GM18502 (cell line): Measurements from ENCODE around the gene PDCD11.

ENCODE experiments used
- ATAC-seq: cut with Tn5 transposase; IDR thresholded peaks from one replicate; pipeline ENCODE4 v1.9.1; 2021; ENCODE audit warnings: mild to moderate bottlenecking; ENCODE audit not compliant: unreplicated experiment, poor library complexity

PDCD11 gene

DNA sequence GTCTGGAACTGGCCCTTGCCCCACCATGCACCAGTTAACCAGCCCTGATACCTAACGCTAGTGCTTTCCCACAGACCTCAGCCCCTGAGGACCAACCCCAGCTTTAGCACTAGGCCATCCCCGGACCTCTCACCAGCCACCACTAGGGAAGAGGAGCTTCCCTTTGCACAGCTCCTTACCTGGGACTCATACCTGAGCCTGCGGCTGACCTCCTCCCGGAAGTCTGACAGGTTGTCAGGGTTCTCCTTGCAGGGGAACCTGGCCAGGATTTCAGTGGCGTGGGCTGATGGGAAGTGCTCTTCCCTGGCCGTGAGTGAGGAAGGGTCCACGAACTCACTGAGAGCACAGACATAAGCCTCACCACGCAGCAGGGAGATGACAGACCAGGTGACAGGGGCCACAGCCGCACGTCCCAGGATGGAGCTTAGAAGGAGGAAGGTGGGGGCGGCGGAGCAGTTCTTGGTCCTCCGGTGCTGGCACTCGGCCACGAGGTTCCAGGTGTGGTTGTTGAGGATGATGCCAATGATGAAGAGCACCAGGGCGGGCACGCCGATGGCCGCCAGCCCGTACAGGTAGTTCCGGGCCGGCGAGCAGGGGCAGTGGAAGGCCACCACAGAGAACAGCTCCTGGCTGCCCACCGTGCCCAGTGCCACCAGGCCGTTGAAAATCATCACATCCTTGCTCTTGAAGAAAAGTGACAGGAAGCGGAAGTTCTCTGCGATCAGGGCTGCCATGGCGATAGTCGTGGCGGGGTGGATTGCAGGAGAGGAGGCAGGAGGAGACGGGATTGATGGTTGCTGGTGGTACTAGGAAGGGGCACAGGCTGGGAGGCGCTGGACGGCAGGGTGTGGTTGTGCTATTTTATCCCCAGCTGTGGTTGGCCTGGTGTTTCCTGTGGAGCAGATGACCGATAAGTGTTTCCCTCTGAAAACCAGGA is 53.0 kb downstream of the PDCD11 start:
- no peak for ATAC-seq

DNA sequence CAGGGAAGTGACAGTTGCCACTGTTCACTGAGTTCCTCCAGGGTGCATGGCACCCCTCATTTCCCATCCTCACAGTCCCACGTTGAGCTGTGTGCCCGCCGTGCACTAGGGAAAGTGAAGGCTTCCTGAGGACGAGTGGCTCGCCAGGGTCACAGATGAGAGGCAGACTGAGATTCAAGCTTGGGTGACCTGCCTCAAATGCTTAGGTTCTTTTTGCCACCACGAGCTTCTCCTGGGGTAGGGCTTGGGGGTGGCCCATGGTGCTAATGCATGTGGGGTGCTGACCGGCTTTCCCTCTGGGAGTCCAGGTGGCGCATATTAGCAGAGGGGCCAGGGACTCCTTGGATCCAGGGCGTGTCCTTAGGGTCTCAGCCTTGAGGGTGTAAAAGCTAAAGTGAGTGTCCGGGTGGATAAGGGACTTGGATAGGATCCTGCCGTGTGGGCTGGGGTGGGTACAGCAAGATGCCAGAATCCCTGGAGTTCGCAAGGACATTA is 53.8 kb downstream of the PDCD11 start:
- no peak for ATAC-seq

DNA sequence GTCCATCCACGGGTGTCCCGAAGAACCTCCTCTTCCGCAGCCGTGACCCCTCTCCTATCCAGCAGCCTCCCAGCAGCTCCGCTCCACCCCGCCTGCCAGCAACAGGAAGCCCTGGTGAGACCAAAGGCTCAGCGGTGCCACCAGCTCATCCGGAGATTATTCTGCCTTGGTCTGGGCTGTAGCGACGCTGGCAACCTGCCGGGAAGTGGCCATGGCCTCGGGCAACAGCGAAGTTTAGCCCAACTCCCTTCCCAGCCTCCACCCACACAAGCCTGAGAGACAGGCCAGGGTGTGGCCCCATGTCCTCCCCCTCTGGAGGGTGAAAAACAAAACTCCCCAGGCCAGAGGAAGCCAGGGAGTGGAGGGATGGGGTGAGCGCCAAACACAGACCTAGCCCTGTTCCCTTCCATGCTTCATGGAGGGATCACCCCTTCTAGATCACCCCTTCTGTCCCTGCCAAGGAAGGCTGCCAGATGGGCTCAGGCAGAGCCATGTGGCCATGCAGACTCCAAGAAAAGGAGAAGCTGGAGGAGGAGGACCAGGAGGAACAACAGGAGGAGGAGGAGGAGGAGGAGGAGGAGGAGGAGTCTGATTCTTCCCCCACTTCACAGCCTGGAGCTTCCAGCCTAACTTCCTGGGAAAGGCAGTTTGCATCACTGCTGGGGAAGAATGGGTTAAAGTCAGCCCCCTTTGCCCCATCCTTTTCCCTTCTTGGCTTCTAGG is 54.8 kb downstream of the PDCD11 start:
- ATAC-seq = no peak

DNA sequence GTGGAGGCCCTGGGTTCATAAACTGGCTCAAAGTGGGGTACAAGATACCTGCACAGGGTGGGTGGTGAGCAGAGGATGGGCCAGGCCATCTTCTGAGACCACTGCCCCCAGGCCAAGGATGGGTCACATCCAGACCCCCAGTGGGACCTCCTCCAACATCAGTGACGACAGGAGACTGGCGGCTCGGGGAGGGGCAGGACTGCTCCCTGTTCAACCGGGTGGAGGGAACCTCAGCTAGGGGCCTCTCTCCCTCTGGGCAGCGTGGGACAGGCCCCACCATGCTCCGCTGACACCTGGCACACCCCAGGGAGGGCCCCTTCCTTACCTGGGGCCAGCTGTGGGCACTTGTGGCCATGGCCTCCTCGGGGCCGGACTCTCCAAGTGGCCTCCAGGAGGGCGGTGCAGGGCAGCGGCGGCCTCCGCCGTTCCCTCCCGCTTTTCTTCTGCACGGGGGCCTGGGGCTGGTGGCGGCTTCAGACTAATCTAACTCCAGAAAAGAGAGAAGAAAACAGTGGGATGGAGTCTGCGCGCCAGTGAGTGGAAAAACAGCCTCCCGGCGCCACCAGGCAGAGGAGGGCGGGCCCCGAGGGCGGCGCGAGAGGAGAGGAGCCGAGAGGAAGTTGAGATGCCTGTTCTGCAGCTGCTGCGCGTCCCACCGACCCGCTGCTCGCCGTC is 55.5 kb downstream of the PDCD11 start, which contains the start of gene CALHM2:
TSS of gene CALHM2 (minus strand) at position 540 of the 675 bp plus-strand sequence. CDS start 2,429 bp downstream, outside the sequence.
- ATAC-seq = peak; percentile 70

DNA sequence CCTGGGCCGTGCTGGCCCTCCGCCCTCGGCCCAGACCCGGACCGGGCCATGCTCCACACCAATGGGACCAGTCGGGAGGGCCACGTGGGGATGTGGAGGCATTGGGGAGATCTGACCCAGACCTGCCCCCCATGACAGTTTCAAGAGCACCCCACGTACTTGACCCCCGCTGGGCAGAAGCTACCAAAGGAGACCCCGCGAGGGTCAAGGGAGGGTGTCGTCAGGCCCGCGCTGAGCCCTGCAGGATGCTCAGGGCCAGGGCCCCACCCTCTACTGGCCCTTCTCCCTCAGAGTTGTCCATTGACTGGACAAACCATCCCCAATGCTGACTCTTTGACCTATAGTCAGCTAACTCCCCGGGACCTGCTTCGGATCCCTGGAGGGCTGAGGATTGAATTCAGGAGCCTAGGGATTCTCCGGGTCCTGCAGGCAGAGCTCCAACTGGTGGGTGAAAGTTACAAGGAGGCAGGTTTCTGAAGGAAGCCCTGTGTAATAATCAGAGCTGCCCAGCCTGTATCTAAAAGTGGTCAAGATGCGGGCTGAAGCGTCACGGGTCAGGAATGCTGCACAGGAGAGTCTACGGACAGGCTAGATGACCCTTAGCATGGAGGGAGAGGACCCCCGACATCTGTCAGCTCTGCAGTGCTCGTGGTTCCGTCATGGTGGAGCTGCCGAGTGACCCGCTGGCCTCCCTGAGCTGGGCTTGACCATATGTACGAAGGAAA is 56.2 kb downstream of the PDCD11 start:
- no peak for ATAC-seq

DNA sequence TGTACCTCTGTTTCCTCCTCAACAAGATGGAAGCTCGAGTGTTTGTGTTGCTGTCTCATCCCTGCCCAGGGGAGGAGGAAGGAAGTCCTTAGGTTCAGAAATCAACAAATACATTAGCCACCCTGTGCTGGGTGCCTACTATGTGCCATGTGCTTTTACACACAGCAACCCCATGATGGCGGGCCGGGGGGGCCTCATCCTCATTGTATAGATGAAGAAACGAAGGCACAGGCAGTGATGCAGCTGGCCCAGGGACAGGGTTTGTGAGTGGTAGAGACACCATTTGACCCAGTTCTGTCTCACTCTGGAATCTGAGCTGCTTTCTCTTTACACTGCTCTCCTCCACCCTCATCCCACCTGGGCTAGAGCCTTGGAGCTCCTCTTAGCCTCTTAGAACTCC is 57.6 kb downstream of the PDCD11 start:
- ATAC-seq = no peak

DNA sequence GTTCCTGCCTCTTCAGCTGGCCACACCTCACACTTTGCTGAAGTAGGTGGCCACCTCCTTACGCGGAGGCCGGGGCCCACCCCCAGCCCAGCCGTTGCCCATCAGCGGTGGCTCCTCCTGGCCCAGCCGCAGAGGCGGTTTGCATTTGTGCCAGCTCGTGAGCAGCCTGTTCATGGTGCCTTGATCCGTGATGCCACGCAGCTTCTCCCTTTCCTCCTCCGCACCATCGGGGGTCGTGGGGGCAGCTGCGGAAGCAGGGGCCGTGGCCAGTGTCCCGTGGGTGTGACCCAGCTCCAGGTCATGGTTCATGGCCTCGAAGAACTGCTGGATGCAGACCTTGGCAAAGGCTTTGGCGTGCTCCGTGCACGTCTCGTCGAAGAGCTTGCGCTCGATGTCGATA is 58.8 kb downstream of the PDCD11 start:
- no peak for ATAC-seq

DNA sequence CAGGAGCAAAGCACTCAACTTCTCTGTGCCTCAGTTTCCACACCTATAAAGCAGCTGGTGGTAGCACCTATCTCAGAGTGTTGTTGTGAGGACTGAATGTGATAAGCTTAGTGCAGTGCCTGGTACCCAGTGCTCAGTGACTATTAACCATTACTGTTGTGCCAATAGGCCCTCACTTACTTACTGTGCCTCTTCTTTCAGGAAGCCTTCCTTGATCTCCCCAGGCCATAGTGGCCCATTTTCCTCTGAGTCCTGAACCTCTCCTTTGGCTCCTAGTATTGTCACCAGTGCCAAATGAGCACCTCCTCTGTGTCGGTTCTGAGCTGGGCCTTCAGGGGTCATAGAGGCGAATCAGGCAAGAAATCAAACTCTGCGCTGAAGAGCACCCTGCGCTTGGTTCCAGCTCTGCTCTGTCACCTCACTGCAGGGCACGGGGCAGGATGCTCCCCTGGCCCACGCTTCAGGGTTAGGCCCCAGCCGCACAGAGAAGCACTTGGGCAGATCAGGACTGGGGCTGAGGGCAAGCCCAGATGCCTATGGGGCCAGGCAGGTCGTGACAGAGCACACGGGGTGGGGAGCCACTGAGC is 59.7 kb downstream of the PDCD11 start:
- no peak for ATAC-seq

DNA sequence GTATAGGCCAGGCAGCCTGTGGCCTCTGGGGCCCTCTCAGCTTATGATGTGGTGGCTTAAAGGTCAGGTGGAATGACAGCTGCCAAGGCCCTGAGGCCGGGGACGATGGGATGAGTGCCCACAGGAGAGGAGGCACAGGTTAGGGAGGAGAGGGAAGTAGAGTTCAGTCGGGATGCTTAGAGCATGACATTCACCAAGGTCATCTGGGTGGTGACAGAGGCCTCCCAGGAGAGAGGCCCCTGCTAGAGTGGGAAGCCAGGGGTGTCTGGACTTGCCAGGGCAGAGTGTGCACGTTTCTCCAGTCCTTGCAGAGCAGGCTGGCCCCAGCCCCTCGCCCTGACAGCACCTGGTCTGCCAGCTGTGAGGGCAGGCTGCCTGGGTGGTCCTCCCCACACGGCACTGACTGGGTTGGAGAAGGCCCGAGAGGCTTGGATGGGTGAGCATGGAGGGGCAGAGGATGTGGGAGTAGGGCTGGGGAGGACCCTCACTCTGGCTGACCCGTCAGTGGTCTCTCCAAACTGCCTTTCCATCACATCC is 60.8 kb downstream of the PDCD11 start:
- ATAC-seq = no peak

DNA sequence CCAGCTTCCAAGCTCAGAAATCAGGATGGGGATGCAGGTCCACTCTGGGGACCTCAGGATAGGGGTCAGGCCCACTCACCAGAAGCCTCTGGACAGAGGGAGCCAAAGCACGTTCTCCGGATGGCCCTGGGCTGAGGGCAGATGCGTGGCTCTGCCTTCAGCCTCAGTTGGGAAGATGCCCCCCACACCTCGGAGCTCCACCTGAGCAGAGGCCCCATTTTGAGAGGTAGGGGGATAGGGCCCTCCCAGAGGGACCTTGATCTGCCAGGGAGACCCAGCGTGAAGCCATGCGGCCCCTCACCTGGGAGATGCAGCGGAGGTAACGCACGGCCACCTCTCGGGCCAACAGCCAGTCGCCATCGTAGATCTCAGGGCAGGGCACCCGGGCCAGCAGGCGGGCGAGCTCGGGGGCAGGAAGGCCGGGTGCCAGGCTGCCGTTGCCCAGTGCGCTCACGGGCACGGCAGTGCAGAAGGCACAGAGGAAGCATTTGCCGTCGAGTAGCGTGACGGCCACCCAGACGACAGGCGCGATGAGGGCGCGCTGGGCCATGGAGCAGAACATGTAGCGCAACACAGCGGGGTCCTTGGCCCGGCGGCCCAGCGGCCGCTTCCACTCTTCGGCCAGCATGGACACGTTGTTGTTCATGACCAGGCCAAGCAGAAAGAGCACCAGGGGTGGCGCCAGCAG is 61.6 kb downstream of the PDCD11 start:
- no peak for ATAC-seq

DNA sequence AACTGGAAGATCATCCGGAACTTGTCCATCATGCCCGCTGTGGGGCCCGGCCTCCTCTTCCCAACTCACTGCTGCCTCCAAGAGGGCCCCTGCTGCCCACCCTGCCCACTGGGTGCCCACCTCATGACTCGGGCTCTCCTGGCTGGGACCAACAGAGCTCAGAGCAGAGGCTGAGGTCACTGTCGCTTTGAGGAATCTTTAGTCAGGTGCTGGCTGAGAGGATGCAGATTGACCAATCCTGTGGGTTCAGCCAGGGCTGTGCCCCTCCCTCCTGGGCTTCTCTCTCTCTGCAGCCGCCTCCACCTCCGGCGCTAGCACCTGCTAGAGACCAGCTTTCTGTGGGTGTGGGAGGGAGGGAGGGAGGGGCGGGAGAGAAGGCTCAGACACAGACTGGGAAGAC is 62.3 kb downstream of the PDCD11 start, which contains the start of gene CALHM1:
TSS of gene CALHM1 (minus strand) at position 181 of the 400 bp plus-strand sequence. CDS start at position 32, 149 bp downstream.
- ATAC-seq = no peak

DNA sequence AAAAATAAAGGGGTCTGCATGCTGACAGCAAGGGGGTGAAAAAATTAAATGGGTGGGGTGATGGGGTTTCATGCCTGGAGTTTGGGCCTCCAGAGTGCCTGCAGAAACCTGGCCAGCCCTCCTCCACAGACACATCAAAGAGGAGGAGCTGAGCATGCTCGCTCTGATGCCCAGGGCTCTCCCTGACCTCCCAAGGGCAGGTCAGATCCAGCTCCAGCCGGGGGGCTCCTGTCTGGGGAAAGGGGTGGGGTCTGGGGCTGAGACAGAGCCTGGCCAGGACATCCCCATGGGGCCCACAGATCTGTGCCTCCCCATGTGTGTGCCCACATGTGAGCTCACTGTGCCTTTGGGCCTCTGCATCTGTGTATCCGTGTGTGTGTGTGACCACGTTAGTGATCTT is 63.2 kb downstream of the PDCD11 start:
- ATAC-seq = no peak

DNA sequence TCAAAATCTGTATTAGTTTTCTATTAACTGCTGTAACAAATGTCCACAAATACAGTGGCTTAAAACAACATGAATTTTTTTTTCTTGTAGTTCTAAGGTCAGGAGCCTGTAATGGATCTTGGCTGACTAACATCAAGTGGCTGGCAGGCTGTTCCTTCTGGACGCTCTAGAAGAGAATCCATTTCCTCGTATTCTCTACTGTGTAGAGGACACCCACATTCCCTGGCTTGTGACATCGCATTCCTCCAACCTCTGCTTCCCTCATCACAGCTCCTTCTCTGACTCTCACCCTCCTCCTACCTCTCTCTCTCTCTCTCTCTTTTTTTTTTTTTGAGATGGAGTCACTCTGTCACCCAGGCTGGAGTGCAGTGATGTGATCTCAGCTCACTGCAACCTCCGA is 67.1 kb downstream of the PDCD11 start:
- ATAC-seq = no peak

DNA sequence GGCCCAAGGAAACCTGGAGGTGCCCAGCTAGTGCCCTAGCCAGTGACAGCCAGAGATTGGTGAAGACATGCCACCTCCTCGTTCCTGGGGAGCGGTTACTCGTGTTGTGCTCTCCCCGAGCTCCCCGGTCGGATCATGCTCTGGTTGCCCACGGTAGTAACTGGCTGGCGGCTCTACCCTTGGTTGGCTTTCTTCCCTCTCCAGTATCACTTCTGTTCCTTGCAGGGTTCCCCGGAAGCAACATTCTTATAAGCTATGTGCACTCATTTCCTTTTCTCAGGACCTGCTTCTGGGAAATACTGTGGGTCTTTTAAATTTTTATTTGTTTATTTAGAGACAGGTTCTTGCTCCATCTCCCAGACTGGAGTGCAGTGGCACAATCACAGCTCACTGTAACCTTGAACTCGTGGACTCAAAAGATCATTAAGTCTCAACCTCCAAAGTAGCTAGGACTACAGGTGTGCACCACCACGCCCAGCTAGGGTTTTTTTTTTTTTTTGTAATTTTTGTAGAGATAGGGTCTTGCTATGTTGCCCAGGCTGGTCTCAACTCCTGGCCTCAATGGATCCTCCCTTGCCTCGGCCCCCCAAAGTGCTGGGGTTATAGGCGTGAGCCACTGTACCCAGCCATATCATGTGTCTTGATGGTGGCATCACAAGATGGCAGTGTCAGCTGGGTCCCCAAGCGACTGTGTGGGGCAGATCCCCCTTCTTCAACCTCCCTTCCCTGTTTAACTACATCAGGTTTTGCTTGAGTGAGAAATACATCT is 69.2 kb downstream of the PDCD11 start:
- ATAC-seq = no peak

DNA sequence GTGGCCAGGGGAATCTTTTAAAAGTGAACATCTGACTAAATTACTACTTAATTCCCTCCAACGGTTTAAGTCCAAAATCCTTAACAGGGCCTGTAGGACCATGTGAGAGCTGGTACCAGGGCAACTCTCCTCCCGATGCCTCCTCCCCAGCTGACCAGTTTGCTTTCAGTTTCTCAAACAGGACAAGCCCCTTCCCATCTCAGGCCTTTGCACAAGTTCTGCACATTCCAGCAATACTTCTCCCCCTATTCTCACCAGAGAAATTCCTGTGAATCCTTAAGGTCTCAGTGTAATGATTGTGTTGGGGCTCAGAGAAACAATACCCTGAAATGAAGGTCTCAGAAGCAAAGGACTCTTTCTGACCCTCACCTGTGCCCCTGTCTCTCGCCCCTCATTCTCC is 70.3 kb downstream of the PDCD11 start:
- no peak for ATAC-seq

DNA sequence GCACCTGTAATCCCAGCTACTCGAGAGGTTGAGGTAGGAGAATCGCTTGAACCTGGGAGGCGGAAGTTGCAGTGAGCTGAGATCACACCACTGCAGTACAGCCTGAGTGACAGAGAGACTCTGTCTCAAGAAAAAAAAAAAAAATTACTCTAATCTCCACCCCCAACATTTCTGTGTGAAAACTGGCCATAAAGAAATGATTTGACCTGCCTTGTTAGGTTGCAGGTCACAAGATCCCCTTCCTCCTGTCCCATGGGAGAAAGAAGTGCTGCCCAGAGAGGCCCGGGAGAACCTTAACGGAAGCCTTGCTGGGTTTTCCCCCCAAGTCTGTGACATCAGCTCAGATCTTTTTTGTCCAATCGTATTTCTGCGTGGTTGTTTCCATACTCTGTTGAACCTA is 71.0 kb downstream of the PDCD11 start:
- ATAC-seq = peak; percentile 30

DNA sequence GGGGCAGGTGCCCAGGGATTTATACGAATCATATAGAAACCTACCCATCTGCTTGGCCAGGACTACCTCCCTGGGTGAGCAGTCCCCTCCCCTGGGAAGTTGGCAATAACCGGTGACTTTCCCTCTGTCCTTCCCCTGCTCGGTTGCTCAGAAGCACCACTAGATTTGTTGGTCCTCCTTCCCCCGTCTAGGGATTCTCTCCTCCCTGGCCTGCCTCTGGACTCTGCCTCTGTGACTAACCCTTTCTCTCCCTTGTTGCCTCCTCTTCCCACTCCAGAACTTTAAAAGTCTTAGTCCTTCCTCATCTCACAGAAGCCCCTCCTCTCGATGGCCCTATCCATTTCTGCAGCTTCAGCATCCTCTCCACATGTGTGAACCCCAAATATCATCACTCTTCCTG is 72.8 kb downstream of the PDCD11 start:
- no peak for ATAC-seq
